ENCODE data around the gene GALNTL6.
"Not testable (repeated sequence)": the region's sequence is repeated elsewhere in the genome, so short reads cannot be mapped to it uniquely, and the experiment has no call there.

The GALNTL6 gene

GRCh38 chr4:172830295-172830764 is 1017.1 kb downstream of the GALNTL6 start:
- no peak for DNase-seq

DNA sequence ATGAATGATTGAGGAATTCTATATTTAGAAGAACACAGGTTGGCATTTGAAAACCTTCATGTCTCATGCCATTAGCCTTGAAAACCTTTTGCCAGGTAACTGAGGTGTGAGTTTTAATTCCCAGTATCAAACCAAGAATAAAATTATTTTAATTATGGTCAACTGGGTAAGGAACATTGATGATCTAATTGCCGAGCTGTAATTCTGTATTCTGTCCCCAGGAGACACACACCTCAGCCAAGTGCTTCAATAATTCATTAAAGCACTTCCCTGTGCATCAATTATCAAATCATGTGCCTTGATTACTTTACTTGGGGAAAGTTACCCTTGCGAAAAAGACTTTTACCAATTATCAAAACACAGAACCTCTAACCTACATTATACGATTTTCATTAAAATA is 1023.5 kb downstream of the GALNTL6 start:
- DNase-seq: no peak

GRCh38 chr4:172838111-172838510 is 1024.9 kb downstream of the GALNTL6 start:
- DNase-seq: no peak

- no peak for DNase-seq
These were observed 1025.7 kb downstream of the GALNTL6 start for GRCh38 chr4:172838943-172839342.

- no peak for DNase-seq
These were observed 1029.6 kb downstream of the GALNTL6 start for GRCh38 chr4:172842779-172843178.

- no peak for DNase-seq
These were observed 1030.0 kb downstream of the GALNTL6 start for GRCh38 chr4:172843192-172843591.

DNA sequence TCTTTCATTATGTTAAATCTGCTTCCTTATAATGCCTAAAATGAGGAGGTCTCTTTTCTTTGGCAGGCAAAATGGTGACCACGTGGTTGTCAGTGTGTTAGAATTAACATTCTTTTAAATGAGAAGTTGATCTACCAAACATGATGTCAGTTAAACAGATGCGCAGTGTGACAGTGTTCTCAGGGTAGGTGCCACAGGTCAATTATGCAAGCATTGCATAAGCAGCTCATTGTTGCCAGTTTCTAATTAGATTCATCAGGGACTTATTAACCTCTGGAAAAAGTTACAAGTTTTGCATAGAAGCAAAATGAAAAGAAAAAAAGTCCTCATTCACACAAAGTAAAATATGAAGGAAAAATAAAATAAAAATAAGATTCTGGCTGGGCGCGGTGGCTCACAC is 1031.4 kb downstream of the GALNTL6 start:
- no peak for DNase-seq

DNA sequence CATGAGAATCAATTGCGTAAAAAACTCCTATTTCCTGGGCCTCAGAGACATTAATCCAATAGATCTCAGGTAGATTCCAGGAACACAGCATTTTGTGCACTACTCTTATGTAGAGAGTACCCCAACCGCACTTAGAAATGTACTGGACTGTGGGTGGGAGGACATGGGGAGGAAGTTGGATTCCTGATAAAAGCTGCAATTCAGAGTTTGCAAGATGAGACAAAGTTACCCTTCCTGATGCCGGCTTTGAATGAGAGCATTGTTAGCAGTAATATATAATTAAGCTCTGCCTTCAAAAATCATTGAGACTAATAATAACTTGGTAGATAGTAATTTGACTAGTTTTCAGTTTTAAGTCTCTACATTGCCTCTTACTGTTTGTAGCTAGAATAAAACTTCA is 1032.1 kb downstream of the GALNTL6 start:
- no peak for DNase-seq

- DNase-seq: no peak
These were observed 1037.6 kb downstream of the GALNTL6 start for GRCh38 chr4:172850838-172851237.

DNA sequence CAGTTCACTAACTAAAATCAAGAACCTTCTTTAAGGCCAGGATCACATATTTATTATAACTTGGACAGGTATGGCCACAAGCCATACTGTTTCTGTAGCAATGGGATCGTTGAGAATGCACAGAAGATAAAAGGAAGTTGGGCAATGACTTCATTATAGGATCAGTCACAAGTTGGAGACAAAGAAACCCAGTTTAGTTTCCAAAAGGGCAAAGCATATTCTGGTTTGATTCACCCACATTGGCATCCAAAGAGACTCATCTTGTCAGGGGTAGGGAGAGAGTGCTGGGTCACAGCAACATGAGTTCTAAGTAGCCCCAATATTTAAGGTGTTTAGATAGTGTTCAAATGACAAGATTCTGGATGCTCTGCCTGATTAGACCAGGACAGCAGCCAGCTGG is 1038.3 kb downstream of the GALNTL6 start:
- no peak for DNase-seq

DNA sequence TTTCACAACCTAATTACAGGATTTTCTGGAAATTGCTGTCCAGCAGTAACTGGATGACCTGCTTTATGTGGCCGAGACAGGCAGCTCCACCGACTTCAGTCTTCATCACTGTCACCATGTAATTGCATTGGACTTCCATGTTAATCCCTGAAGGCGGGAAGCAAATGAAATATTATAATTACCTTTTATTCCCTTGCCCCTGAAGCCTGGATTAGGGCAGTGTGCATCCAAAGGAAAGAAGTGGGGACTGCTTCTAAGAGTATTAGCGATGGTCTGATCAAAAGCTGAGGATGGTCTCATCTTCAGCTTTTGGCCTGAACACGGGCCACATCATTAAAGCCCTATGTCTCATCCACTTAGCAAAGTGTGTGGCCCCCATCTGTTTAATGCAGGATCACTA is 1043.8 kb downstream of the GALNTL6 start:
- DNase-seq: no peak

GRCh38 chr4:172858731-172859230 is 1045.6 kb downstream of the GALNTL6 start:
- DNase-seq: no peak

DNA sequence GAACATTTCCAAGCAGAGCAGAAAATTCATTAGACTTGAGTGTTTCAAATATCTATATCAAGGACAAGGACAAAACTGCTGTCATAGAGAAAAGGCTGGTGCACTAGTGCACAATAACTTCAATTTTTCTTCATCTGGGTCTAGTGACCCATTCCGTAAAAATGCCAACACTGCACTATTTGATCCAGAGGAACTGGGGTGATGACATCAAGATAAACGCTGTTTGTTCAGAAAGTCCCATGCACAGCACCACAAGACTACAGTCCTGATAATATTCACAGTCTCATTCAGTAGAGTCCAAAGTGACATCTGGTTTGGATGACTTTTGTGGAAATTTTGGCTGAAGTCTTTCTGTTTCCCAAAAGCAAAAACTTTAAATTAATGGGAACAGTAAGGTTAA is 1051.9 kb downstream of the GALNTL6 start:
- DNase-seq: no peak

DNA sequence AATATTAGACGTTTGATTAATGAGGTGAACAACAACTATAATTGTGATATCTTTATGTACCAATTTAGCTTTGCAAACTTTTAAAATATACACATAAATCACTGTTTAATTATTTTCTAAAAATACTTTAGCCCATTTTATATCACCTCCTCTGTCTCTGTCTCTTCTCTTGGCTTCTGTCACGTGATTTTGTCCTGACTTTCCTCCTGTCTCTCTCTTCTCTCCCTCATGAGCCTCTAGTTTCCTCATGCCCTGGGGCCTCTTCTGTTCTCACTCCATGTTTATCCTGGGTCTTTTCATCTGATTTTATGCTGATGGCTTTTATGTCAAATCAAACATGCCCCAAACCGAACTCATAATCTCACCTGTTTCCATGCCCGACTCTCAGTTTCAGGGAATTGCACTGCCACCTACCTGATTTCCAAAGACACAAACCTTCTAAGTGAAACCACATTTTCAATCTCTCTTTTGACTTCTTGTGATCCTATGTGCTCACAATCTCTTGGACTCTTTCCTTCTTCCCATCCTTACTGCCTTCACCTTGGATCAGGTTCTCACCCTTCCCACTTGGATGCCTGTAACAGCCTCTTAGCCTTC is 1052.4 kb downstream of the GALNTL6 start:
- DNase-seq: no peak

DNA sequence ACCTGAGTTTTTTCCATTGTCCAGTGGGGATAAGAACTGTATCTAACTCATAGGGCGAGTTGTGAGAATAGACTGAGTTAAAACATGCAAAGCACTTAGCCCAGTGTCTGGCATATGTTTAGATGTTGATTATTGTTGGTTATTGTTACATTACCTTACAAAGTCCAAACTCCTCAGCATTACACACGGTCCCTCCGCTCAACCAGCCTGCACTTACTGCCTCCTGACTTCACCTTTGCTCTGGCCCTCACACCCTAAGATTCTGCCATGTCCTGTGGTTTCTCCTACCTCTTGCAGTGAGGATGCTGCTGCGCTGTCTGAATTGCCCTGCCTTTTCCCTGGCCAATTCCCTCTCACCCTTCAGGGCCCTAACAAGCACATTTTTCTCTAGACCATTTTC is 1053.2 kb downstream of the GALNTL6 start:
- no peak for DNase-seq

- no peak for DNase-seq
These were observed 1054.6 kb downstream of the GALNTL6 start for GRCh38 chr4:172867835-172868234.

DNA sequence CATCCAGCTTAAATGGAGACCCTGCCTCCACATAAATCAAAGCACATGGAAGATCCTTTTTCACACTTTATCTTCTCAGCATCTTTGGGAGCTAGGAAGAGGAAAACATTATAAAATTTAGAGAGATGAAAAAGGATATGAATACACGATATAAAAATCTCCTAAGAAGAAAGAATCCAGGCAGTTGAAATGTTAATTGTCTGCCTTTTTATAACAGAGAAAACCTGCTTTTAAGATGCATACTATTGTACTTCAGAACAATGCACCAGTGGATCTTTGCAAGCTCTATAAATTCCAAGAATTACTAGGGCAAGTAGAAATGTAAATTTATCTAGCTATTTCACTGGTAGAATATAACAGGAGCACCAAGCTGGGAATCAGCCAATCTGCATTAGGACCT is 1055.1 kb downstream of the GALNTL6 start:
- DNase-seq: no peak

DNA sequence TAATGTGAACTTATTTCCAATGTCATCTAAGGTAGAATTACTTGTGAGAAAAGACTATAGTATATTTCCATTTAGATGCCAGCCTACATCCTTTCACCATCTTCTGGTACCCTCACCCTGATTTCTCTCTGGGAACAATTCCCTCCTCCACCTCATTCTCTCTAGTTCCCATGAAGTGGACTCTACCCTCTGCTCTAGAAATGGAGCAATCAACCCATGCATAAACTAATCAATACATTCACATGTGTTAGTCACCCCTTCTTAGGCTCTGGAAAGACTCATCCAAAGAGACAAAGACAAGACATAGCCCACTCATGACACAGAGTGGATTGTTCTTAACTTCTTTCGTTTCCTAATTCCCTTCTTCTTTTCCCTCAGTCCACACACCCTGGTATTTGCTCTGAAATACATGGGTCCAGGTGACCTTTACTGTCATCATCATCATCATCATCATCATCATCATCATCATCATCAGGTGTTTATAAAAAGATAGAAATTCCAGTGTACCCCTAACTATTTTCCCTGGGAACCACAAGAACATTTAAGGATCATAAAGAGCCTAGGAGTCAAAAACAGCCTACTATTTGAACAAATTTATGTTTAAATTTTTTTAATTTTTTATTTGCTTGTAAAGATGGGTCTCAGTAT is 1056.5 kb downstream of the GALNTL6 start:
- no peak for DNase-seq

DNA sequence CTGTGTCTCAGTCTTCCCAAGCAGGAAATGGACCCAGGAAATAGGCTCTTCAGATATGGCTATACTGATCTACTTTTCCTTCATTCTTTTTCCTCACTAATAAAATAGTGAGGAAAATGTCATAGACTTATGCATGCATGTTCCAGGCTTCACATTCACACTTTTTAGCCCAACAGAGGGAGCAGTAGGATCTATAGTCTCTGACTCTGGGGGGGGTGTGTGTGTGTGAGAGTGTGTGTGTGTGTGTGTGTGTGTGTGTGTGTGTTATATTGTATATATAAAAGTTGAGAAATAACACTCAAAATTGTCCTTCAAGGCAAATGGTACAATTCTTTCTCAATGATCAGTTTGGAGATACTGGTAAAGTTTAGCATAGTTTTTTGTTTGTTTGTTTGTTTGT is 1058.2 kb downstream of the GALNTL6 start:
- DNase-seq: no peak

DNA sequence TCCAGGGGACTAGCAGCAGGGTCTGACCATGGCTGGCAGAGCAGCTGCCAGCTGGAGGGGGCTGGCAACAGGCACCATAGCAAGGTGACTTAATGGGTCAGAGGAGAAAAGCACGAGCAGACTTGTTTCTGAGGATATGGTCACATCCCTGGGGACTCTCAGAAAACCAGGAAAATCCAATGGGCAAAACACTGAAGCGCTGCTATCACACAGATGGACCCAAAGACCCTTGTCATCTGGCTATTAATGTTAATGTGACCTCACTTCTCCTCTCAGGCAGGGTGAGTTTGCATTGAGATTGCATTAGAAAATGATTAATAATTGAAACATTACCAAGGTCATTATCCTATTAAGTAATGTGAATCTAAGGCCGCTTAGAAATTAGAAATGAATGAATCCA is 1061.7 kb downstream of the GALNTL6 start:
- no peak for DNase-seq

DNA sequence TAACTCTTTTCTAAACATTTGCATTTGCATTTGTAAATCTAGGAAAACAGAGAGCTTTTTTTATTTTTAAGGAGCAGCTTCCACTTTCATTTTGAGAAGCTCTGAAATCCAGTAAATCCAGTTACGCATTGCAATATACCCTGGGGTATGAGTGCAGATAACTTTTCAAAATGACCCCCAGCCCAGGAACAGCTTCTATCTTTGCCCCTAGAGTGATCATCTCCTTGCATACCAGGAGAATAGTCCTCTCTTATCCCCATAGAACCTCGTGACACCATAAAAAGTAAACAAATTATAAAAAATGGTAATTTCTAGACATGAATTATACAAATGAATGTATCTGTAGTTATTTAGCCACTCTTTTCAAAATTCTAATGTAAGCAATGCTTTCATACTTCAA is 1063.2 kb downstream of the GALNTL6 start:
- DNase-seq: no peak

GRCh38 chr4:172881645-172882044 is 1068.4 kb downstream of the GALNTL6 start:
- no peak for DNase-seq

- not testable (repeated sequence) for DNase-seq
These were observed 1074.2 kb downstream of the GALNTL6 start for GRCh38 chr4:172887358-172887757.

- no peak for DNase-seq
These were observed 1074.8 kb downstream of the GALNTL6 start for GRCh38 chr4:172887959-172888358.

DNA sequence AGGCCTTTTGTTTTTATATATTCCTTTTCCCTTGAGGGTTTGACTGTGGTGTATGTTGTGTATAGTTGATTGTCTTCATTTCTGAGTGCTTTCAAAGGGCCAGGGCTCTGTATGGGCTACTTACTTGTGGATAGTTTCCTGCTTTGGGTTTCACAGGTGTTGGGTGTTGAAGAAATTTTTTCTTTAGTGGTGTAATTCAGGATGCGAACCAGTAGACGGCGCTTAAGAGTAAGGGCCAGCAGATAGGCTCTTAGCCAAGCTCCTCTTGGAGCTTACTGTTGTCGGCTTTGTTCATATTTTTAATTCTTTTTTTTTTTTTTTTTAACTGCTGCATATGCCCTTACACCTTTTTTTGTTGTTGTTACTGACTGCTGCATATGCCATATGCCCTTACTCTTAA is 1079.1 kb downstream of the GALNTL6 start:
- DNase-seq: no peak
